ENCODE data around the gene ZNF366.

DNA sequence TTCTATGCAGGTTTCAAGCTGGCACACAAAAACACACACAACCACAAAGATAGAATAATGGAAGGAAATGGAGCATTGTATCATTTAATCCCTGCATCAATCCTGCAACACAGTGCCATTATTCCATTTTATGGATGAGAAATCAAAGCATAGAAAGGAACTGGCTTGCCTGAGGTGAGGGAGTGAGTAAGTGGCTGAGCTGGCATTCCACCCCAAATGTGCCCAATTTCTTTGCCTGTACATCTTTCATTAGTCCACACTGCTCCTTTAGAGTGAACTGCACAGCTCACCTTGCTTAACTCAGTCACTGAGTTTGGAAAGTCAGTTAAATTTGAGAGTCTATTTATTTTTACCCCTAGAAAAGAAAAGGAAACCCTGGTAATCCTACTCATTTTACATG, 28.9 kb downstream of the ZNF366 start:
- TF ChIP-seq ARNT (IDR thresholded peaks at IDR 0.05), result no peak
- TF ChIP-seq HDGF (IDR thresholded peaks at IDR 0.05; ENCODE audit: borderline replicate concordance), result no peak
- TF ChIP-seq TARDBP (IDR thresholded peaks at IDR 0.05), result no peak
- TF ChIP-seq FOXM1 (IDR thresholded peaks at IDR 0.05; ENCODE audit: borderline replicate concordance), result no peak
- no peak for TF ChIP-seq L3MBTL2 (conservative IDR thresholded peaks at IDR 0.05)
- no peak for TF ChIP-seq SUZ12 (IDR thresholded peaks at IDR 0.05)
- TF ChIP-seq FOXA1 (IDR thresholded peaks at IDR 0.05), result no peak
- no peak for TF ChIP-seq SP1 (IDR thresholded peaks at IDR 0.05)
- TF ChIP-seq, protein P1, sequence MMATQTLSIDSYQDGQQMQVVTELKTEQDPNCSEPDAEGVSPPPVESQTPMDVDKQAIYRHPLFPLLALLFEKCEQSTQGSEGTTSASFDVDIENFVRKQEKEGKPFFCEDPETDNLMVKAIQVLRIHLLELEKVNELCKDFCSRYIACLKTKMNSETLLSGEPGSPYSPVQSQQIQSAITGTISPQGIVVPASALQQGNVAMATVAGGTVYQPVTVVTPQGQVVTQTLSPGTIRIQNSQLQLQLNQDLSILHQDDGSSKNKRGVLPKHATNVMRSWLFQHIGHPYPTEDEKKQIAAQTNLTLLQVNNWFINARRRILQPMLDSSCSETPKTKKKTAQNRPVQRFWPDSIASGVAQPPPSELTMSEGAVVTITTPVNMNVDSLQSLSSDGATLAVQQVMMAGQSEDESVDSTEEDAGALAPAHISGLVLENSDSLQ (IDR thresholded peaks at IDR 0.05), result no peak
- TF ChIP-seq NFRKB (IDR thresholded peaks at IDR 0.05), result no peak
- no peak for TF ChIP-seq LEF1 (IDR thresholded peaks at IDR 0.05; ENCODE audit: borderline replicate concordance)

Measured in HEK293T (cell line).